Measurements from ENCODE around the gene CDCA4.
A peak's percentile ranks its signal among the peaks of the same experiment; 100 is the strongest.

CDCA4 gene

GRCh38 chr14:104973385-104974145, 47.3 kb downstream of the CDCA4 start:
- no peak for DNase-seq

GRCh38 chr14:104973135-104973384, 47.8 kb downstream of the CDCA4 start:
- DNase-seq = peak in 1 of 2 donors; percentile 5

GRCh38 chr14:104972301-104973134, 48.4 kb downstream of the CDCA4 start:
- no peak for DNase-seq

DNA sequence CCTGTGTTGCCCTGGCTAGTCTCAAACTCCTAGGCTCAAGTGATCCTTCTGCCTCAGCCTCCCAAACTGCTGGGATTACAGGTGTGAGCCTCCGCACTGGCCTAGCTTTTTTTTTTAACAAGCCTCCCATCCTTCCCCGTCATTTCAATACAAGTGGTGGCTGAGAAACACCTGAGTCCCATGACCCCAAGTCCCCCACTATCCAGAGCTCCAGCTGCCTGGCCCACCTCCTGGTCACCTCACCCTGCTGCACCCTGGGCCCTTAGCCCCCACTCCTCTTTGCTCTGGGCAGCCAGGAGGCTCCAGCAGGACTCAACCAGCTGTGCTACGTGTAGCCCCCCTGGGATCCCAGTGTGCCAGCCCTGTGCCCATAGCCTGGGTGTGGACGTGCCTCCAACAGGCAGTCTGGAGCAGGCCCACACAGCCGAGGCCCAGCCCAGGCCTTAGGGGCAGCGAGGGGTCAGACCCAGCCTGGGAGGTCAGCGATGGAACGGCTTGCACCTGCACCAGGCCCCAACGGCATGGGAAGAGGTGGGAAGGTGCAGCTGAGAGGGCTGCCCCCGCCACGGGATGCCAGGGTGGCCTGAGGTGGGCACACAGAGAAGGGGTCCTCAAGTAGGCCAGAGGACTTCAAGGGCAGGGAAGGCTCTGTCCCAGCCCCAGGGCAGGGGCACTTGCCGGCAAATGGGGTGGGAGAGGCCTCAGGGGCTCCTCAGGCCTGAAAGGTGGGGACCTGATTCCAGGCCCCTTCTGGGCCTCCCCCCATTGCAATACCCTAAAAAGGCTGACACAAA, 49.2 kb downstream of the CDCA4 start:
- DNase-seq = no peak

DNA sequence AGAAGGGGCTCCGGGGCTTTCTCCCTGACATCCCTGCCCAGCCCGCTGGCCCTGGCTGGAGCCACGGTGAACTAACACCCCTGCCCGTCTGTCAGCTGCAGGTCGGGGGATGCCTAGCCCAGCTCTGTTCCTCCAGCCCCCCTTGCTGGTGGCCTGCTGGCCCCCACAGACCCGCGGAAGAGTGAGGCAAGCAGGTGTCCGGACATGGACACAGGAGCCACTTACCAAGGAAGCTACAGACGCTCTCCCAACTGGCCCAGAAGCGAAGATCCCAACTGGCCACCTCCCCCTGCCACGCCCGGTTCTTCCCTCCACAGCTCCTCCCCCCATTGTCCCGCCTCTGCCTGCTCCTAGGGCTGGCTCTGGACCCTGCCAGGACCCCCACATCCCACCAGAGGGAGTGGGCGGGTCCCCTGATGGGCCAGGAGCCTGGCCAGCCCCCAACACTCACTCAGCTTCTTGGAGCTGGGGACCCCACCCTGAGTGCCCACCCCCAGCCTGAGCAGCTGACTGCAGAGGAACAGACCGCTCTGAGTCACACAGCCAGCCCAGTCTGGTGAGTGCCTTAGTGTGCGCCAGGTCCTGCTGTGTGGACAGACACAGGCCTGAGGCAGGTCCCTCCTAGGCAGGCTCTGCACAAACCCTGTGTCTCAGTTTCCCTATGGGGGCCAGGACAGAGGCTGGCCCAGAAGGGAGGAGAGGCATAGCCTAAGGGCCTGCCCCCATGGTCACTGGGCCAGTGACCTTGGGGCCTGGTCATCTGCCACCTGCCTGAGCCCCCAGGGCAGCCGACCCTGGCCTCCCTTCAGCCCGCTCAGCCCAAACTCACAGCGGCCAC, 50.4 kb downstream of the CDCA4 start:
- DNase-seq = no peak

GRCh38 chr14:104969741-104970230, 51.1 kb downstream of the CDCA4 start:
- DNase-seq = no peak

- no peak for DNase-seq
Measured at GRCh38 chr14:104968541-104969401, 52.1 kb downstream of the CDCA4 start.

DNA sequence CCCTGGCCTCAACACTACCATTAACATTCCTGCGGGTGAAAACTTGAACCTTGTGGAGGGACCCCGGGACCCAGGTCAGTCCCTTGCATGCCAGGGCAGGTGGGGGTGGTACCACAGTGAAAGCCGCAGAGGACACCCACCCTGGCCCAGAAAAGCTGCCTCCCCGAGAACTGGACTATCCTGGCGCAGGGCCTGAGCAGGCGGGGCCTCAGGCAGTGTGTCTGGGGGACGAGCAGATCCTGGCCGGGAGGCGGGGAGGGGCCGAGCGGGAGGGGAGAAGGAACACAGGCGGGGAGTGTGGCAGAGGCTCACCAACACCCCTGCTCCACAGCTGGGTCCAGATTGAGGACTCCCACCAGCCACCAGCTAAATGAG, 52.7 kb downstream of the CDCA4 start:
- DNase-seq = no peak

- DNase-seq = no peak
Measured at GRCh38 chr14:104967386-104968152, 53.3 kb downstream of the CDCA4 start.

DNA sequence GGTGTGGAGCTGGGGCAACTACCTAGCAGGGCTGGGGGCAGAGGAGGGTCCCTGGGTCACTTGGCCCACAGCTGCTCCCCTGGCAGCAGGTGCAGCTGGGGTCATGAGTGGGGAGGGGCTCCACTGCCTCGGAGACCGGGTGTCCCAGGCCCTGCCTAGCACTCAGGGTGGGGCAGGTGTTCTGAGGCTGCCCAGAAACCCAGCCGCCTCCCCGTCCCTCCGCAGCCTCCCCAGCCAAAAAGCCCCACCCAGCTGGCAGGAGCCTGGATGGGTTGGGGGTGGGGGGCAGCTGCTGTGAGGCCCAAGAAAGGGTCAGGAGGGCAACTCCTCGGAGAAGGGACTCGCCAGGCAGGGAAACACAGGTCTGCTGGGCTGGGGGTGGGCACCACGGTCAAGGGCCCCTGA, 53.9 kb downstream of the CDCA4 start:
- no peak for DNase-seq

- DNase-seq = no peak
Measured at GRCh38 chr14:104966261-104966865, 54.5 kb downstream of the CDCA4 start.

DNA sequence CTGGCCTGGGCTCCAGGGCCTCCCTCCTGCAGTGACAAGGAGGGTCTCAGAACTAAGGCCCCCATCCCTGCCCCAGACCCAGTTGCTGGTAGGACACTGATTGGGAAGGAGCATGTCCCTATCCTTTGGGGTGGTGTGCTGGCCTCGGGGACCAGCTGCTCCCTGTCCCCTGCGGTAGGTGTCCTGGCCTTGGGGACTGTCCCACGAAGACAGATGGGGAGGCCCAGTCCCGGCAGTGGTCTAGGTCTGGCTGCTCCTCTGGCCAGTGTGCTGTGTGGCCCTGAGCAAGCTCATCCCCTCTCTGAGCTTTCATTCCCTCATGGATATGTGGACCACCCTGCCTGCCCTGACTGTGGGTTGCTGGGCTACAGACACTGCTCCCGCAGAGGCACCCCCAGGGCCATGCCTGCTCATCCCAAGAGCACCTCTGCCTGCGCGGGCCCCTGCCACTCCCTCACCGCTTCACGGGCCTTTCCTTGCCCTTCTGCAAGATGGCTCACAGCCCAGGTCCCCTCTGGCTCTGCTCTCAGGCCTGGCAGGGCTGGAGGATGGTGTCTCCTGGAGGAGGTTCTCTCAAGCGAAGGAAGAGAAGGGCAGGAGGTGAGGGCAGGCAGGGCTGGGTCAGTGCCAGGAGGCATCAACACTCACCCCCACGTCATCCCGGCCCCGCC, 55.2 kb downstream of the CDCA4 start:
- no peak for DNase-seq

GRCh38 chr14:104964546-104964945, 56.3 kb downstream of the CDCA4 start:
- no peak for DNase-seq
